Prostate gland (tissue), 2 donors: ENCODE data around the gene KIF12.

Experiments used
- CTCF ChIP-seq, 4 experiments: fragments of 200-600 bp in 2 of 4; fragments of 450-650 bp in 2 of 4; sonication (generic) in 2 of 4; IDR thresholded peaks; 1 replicate in 3 of 4; 2 replicates in 1 of 4; pipeline ENCODE4 v1.5.1; 2016 to 2019; ENCODE audit warnings: antibody characterized with exemption in 4 of 4, mild to moderate bottlenecking in 2 of 4, moderate library complexity in 2 of 4
- POLR2A ChIP-seq: fragments of 450-650 bp; IDR thresholded peaks from one replicate; pipeline ENCODE4 v1.6.1; 2016; ENCODE audit warnings: antibody characterized with exemption, mild to moderate bottlenecking

- TF ChIP-seq CTCF (IDR thresholded peaks at IDR 0.05) (no peak), POLR2A (no peak)
Measured at GRCh38 chr9:114107286-114108001, 8.4 kb upstream of the KIF12 start.
